HepG2 (cell line): Measurements from ENCODE around the gene APBB2. TPM values are rescaled to one million over a fixed set of nuclear protein-coding genes. Genes with fewer than 3 reads are reported as not detected.

Experiments used
- ATAC-seq: fragments of 200-7000 bp; cut with Tn5 transposase; 3 replicates; pipeline ENCODE4 v1.9.1; 2020; ENCODE audit warnings: mild to moderate bottlenecking, moderate library complexity
- BruUV-seq: library from RNA; stranded (reverse); fragments of 400-500 nt; replicated peaks from 2 replicates; lab custom pipeline; 2021; lab: Mats Ljungman, UMichigan
- CTCF ChIA-PET: fragments of 300-600 bp; formaldehyde crosslinking; extraction: SDS; loops from one replicate; lab custom pipeline; 2021; ENCODE audit warnings: low total read pairs, inconsistent platforms, low intra/inter-chr PET ratio; lab: Yijun Ruan, JAX
- POLR2A ChIA-PET: fragments of 350-600 bp; sonication (Branson Sonifier 250); formaldehyde crosslinking; loops from one replicate; lab custom pipeline; 2020; ENCODE audit warnings: antibody characterized with exemption, inconsistent platforms; lab: Yijun Ruan, JAX
- DNase-seq: peaks from one replicate; pipeline ENCODE4 v3.0.0-alpha.2; 2015; ENCODE audit warnings: low spot score
- FAIRE-seq: peaks from 3 replicates; lab custom pipeline; 2011; peaks lifted over from hg19 to GRCh38; lab: Jason Lieb, UNC
- H2AFZ ChIP-seq: one replicate; pipeline ENCODE4 v1.6.1; 2011; ENCODE audit warnings: low read length, inconsistent platforms
- H3K27ac ChIP-seq: fragments of 300-600 bp; 3 replicates; pipeline ENCODE4 v1.8.0; 2011; ENCODE audit warnings: mixed run types, mild to moderate bottlenecking, mixed read lengths, low read length, inconsistent platforms; ENCODE audit not compliant: insufficient read depth; ENCODE audit errors: extremely low read length
- H3K27me3 ChIP-seq, 2 experiments: fragments of 200-600 bp in 1 of 2; 2 replicates in 1 of 2; 3 replicates in 1 of 2; pipeline versions ENCODE4 v1.6.0 to v1.8.0; 2011; ENCODE audit warnings: low read length in 2 of 2, mild to moderate bottlenecking in 2 of 2, moderate library complexity in 2 of 2, inconsistent platforms in 1 of 2; ENCODE audit not compliant: insufficient read depth in 2 of 2, control insufficient read depth in 1 of 2
- H3K36me3 ChIP-seq, 2 experiments: fragments of 200-600 bp in 1 of 2; replicated peaks in 1 of 2; 2 replicates in 1 of 2; 3 replicates in 1 of 2; pipeline versions ENCODE4 v1.5.1 to v1.8.0; 2011; ENCODE audit warnings: low read length in 2 of 2, inconsistent platforms in 1 of 2; ENCODE audit not compliant: insufficient read depth in 2 of 2, control insufficient read depth in 1 of 2
- H3K4me1 ChIP-seq: 2 replicates; pipeline ENCODE4 v1.5.1; 2012; ENCODE audit warnings: low read length, inconsistent platforms; ENCODE audit not compliant: insufficient read depth
- H3K4me2 ChIP-seq: 2 replicates; pipeline ENCODE4 v1.6.0; 2011; ENCODE audit warnings: low read depth, low read length, inconsistent platforms
- H3K4me3 ChIP-seq, 3 experiments: fragments of 200-600 bp in 1 of 3; sonication (generic), shearing (Covaris generic) in 1 of 3; replicated peaks in 1 of 3; 2 replicates each; pipeline ENCODE4 v1.5.1; 2011 to 2016; ENCODE audit warnings: low read length in 3 of 3, inconsistent platforms in 2 of 3, low read depth in 2 of 3, mild to moderate bottlenecking in 2 of 3, control low read depth in 1 of 3, mixed read lengths in 1 of 3; ENCODE audit not compliant: insufficient read depth in 1 of 3
- H3K79me2 ChIP-seq: one replicate; pipeline ENCODE4 v1.6.1; 2011; ENCODE audit warnings: low read length, inconsistent platforms; ENCODE audit not compliant: insufficient read depth
- H3K9ac ChIP-seq: 2 replicates; pipeline ENCODE4 v1.6.0; 2011; ENCODE audit warnings: mild to moderate bottlenecking, low read depth, low read length, inconsistent platforms; ENCODE audit not compliant: insufficient read depth
- H3K9me3 ChIP-seq: 2 replicates; pipeline ENCODE4 v1.5.1; 2012; ENCODE audit warnings: mild to moderate bottlenecking, low read length
- H4K20me1 ChIP-seq: 2 replicates; pipeline ENCODE4 v1.6.0; 2011; ENCODE audit warnings: inconsistent platforms, mild to moderate bottlenecking, low read length, moderate library complexity; ENCODE audit not compliant: insufficient read depth
- E2F2 ChIP-seq: sonication (generic); formaldehyde crosslinking; IDR thresholded peaks from 2 replicates; pipeline ENCODE4 v1.4.0; 2020; ENCODE audit warnings: missing genetic modification reagents, borderline replicate concordance
- FOSL2 ChIP-seq: sonication (generic); formaldehyde crosslinking; IDR thresholded peaks from 2 replicates; pipeline ENCODE4 v1.4.0; 2020; ENCODE audit warnings: missing genetic modification reagents
- MXD3 ChIP-seq: IDR thresholded peaks from 2 replicates; pipeline ENCODE4 v1.6.1; 2016; ENCODE audit warnings: mild to moderate bottlenecking, missing biosample characterization, missing genetic modification reagents
- PRDM10 ChIP-seq: sonication (generic); formaldehyde crosslinking; IDR thresholded peaks from 2 replicates; pipeline ENCODE4 v1.4.0; 2020; ENCODE audit warnings: low read depth, missing genetic modification reagents
- REPIN1 ChIP-seq: sonication (generic); formaldehyde crosslinking; IDR thresholded peaks from 2 replicates; pipeline ENCODE4 v1.8.0; 2022; ENCODE audit warnings: missing genetic modification reagents, low read depth, mild to moderate bottlenecking, borderline replicate concordance
- WGBS: methylation state at CpG from one replicate; pipeline ENCODE4 v1.1.6; 2017; ENCODE audit warnings: low lambda C conversion rate; 5-methylcytosine and 5-hydroxymethylcytosine counted together
- in situ Hi-C: cut with HindIII; loops from 2 replicates; pipeline ENCODE4 v1.10.0; 2017; ENCODE audit warnings: low pct_unique_long_range_greater_than_20kb; ENCODE audit not compliant: extremely low pct_ligation_motif_present
- intact Hi-C: fragments of 100-400 bp; cut with micrococcal nuclease; formaldehyde crosslinking; loops from one replicate; pipeline ENCODE4 v1.10.0; 2022; ENCODE audit not compliant: unreplicated experiment
- polyA plus RNA-seq, 8 experiments: library from polyadenylated mRNA; depleted of rRNA in 3 of 8; stranded (reverse) in 7 of 8; unstranded in 1 of 8; fragments of >200 nt; fragmentation: Illumina TruSeq in 4 of 8; extraction: Trizol in 4 of 8; gene quantifications; 2 replicates each; pipeline versions ENCODE4 v1.2.1 to v1.2.3, GENCODE V29; 2011 to 2016; ENCODE audit warnings: low read depth in 4 of 8, missing spikeins in 1 of 8, mixed read lengths in 1 of 8; ENCODE audit not compliant: insufficient read depth in 1 of 8
- total RNA-seq, 5 experiments: library from RNA; depleted of rRNA; stranded (reverse); fragments of >200 nt; fragmentation: Illumina TruSeq; extraction: Trizol; gene quantifications; 2 replicates each; pipeline ENCODE4 v1.2.3, GENCODE V29; 2016; ENCODE audit warnings: low read depth in 1 of 5
- TF ChIP-seq, protein P1 (sequence below), 2 experiments: fragments of 450-650 bp in 1 of 2; sonication (generic) in 1 of 2; formaldehyde crosslinking; IDR thresholded peaks; 2 replicates each; pipeline versions ENCODE4 v1.5.0 to v1.8.0; 2020 to 2022; ENCODE audit warnings: mild to moderate bottlenecking in 1 of 2, missing genetic modification reagents in 1 of 2

APBB2 gene
- total and polyA plus RNA-seq, 2 of the 13 experiments (the other 11 are each of a cell fraction or from before 2014, with no cell fraction given), result 11.7 to 17.0 TPM

DNA sequence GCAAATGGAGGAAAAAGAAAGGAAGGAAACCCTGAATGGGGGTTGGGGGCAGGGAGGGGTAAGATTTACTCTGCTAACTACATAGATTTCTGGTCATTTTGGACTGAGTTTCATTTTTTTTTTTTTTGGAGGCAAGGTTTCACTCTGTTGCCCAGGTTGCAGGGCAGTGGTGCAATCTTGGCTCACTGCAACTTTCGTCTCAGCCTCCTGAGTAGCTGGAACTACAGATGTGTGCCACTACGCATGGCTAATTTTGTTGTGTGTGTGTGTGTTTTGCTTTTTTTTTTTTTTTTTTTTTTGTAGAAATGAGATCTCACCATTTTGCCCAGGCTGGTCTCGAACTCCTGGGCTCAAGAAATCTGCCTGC is 223.5 kb downstream of the APBB2 start:
- no TSS peak for BruUV-seq
- FAIRE-seq, result no peak
- H3K27me3 ChIP-seq, result no peaks in the 10 kb centered on the region
- POLR2A ChIA-PET, result no interaction called here
- no peak overlapping the region for H2AFZ ChIP-seq
- WGBS, result 97% methylated on average over 3 of the region's 3 CpGs
- H3K4me2 ChIP-seq, result no peak overlapping the region
- no peak for DNase-seq
- H3K79me2 ChIP-seq, result no peaks in the 10 kb centered on the region
- H3K4me3 ChIP-seq, result no peak overlapping the region
- H4K20me1 ChIP-seq, result no peaks in the 10 kb centered on the region
- peaks cover 26% of the 10 kb centered on the region for H3K4me1 ChIP-seq
- H3K9me3 ChIP-seq, result no peaks in the 10 kb centered on the region
- in situ Hi-C loops (no loop called here), intact Hi-C loops (no loop called here)
- H3K9ac ChIP-seq, result no peak overlapping the region
- H3K27ac ChIP-seq, result no peak overlapping the region
- no peaks in the 10 kb centered on the region for H3K36me3 ChIP-seq
- CTCF ChIA-PET, result no interaction called here
- TF ChIP-seq REPIN1 (no peak), E2F2 (CRISPR knock-in tag) (no peak), MXD3 (CRISPR knock-in tag) (no peak)
- ATAC-seq, result no peak

- ATAC-seq, result no peak
- H2AFZ ChIP-seq, result no peak overlapping the region
- FAIRE-seq, result no peak
- DNase-seq, result peak; percentile 25
- peaks cover 26% of the 10 kb centered on the region for H3K4me1 ChIP-seq
- intact Hi-C loops, result no loop called here
- BruUV-seq, result no TSS peak
- no peak overlapping the region for H3K4me3 ChIP-seq
- no peaks in the 10 kb centered on the region for H3K36me3 ChIP-seq
- H4K20me1 ChIP-seq, result no peaks in the 10 kb centered on the region
- in situ Hi-C loops, result no loop called here
- ChIA-PET POLR2A (no interaction called here), CTCF (no interaction called here)
- H3K9ac ChIP-seq, result no peak overlapping the region
- no peak overlapping the region for H3K4me2 ChIP-seq
- no peaks in the 10 kb centered on the region for H3K79me2 ChIP-seq
- H3K27me3 ChIP-seq, result no peaks in the 10 kb centered on the region
- TF ChIP-seq PRDM10 (CRISPR knock-in tag), result no peak
- TF ChIP-seq FOSL2 (CRISPR knock-in tag), result peak; percentile 68
- TF ChIP-seq, protein P1, sequence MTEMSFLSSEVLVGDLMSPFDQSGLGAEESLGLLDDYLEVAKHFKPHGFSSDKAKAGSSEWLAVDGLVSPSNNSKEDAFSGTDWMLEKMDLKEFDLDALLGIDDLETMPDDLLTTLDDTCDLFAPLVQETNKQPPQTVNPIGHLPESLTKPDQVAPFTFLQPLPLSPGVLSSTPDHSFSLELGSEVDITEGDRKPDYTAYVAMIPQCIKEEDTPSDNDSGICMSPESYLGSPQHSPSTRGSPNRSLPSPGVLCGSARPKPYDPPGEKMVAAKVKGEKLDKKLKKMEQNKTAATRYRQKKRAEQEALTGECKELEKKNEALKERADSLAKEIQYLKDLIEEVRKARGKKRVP (CRISPR knock-in tag; IDR thresholded peaks at IDR 0.05), result 0 out of 4 replicates have a peak, but pooled peaks of 1 of the 2 experiments have one; percentile 37
- H3K27ac ChIP-seq, result no peak overlapping the region
- WGBS, result 98% methylated on average over 5 of the region's 5 CpGs
- no peaks in the 10 kb centered on the region for H3K9me3 ChIP-seq
These were observed 224.0 kb downstream of the APBB2 start for GRCh38 chr4:40990236-40990898.
